HG03439 (cell line): Measurements from ENCODE around the gene CDC42BPB.

Source experiments
- ATAC-seq: cut with Tn5 transposase; IDR thresholded peaks from one replicate; pipeline ENCODE4 v1.9.1; 2021; ENCODE audit warnings: mild to moderate bottlenecking, moderate library complexity; ENCODE audit not compliant: unreplicated experiment

The CDC42BPB gene

DNA sequence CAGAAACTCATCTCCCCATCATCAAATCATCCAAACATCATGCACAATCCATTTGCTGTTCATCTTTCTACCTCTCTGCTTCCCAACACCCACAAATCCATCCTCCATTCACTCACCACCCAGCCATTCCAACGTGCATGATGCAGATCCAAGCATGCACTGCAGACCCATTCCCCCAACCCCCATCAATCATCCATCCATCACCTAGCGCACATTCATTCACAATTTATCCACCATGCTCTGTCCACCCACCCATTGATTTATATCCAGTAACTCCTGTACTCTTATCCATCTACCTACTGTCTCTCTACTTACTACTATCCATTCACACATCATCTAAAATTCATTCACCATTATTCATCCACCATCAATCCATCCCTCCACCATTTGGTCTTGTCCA lies 138.9 kb downstream of the CDC42BPB start:
- no peak for ATAC-seq

DNA sequence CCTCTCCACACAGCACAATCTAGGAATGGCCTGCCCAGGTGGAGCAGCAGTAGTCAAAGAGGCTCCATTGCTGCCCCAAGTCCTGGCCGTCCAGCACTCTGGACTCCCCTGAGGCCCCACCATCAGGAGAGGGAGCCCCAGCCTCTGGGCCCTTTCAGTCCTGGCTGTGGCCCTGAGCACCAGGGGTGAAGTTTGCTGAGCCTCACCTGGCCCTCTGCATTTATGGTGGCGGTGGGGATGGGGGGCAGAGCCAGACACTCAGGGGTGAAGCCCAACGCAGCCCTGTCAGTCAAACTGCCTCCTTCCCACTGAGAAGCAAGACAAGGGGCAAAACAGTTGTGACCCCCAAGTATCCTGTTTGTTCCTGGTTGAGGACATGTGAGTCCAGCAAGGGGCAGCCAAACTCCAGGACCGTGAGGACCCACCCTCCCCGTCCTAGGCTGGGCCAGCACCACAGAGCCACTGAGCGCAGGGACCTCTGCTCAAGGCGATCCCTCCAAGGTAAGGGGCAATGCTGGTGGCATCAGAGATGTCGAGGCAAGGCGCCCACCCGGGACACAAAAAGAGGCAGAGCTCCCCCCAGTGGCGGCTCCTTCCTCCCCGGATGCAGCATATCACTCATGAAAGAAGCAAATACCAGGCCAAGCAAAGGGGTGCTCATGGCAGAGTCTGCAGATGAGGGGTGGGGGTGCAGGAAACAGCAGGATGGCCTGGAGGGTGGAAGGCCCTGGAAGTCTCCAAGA lies 139.7 kb downstream of the CDC42BPB start:
- no peak for ATAC-seq

GRCh38 chr14:102917056-102917385 lies 140.3 kb downstream of the CDC42BPB start:
- ATAC-seq = no peak

- ATAC-seq = no peak
Measured at GRCh38 chr14:102916347-102917055, 140.8 kb downstream of the CDC42BPB start.

DNA sequence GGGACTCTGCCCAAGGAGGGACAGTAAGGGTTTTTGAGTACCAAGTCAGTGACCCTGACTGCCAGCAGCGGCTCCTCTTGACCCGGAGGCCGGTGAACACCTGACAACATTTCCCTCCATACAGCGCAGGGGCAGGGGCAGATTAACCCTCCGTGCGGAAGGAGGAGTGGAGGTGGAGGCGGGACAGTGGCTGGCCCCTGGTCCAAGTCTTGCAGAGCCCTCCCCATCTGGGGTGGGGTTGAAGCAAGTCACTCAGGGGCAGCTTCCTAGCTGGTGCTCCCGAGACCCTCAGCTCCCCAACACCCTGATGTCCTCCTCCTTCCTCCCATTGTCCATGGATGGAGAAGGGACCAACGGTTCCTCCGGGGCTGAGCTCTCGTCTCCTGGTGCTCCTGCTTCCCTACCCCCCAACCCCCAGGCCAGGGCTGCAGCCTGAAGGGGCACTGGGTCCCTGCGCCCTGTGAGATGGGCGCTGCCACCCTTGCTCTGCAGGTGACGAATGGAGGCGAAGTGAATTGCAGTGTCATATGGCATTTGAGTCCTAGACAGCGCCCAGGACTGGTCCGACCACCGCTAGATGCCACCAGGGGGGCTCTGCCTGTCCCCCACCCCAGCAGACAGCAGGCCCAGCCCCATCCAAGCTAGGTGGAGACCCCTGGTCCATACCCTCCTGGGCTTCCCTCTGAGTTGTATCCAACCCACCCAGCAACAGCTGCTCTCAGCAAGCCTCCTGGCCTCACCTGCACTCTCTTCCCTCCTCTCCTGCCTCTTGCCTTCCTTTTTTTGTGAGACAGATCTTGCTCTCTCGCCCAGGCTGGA lies 141.8 kb downstream of the CDC42BPB start:
- ATAC-seq = no peak

GRCh38 chr14:102914474-102915291 lies 142.7 kb downstream of the CDC42BPB start:
- ATAC-seq = no peak

DNA sequence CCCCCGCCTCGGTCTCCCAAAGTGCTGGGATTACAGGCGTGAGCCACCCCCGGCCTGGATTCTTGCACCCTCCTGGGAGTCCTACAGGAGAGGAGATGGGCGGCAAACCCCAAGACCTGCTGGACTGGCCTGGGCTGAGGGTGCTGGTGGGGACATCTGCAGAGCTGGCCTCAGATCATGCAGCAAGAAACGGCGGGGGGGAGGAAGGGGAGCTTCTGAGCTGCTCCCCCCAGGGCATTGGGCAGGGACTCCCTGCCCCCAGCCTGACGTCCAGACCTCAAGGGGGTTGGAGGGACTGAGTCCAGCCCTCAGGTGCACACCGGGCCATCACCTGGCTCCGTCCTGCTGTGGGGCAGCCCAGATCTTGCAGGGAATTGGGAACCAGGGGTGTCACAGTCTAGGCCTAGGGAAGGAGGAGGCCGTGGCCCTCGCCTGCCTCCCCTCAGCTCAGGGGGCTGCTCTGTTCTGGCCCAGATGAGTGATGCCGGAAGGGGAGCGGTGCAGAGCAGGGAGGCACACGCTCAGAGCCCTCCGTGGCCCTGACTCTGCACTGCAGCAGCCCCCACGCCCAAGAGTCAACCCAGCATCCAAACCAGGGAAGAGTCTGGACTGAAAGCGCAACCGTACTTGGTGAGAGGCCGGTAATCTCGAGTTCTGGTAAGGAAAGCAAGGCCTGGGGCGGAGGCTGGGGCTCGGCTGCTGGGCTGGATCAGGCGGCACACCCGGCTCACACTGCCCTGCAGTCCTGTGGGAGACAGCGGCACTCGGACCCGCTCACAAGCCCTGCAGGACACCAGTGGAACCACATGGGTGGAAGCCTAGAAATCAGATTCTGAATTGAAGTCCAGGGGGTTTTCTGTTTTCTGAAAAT lies 143.8 kb downstream of the CDC42BPB start:
- no peak for ATAC-seq

GRCh38 chr14:102911991-102912761 lies 145.2 kb downstream of the CDC42BPB start:
- no peak for ATAC-seq

DNA sequence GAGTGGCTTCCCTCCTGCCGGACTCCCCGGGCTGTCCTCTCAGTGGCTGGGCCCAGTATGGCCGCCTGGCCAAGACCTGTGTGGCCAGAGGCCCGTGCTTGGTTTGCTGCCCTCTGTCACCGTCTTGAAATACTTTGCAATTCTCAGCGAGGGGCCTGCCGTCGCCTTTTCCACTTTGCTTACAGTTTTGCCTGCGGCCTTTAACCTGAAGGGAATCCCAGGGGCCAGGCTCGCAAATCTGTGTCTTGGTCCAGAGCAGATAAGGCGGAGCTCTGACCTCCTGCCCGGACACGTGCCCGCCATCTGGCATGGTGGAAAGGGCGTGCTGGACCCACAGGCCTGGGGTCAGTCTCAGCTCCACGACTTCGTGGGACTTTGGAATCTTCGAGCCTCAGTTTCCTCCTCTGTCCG lies 145.8 kb downstream of the CDC42BPB start:
- no peak for ATAC-seq

DNA sequence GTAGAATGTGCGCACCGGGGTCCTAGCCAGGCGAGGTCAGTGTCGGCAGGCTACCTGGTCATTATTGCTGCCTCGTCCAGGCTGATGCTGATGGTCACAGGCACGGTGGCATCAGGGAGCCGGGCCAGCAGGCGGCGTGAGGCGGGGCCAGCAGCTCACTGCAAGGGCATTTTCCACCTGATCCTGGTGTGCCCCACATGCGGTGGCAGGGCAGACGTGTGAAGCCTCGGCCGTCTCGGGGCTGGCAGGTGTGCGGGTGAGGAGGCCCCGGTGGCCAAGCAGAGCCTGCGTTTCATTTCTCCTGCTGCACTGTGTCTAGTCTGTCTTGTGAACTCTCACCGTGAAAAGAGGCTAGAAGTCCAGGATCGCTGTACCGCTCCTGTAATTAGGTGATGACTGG lies 146.9 kb downstream of the CDC42BPB start:
- no peak for ATAC-seq

GRCh38 chr14:102909911-102910310 lies 147.4 kb downstream of the CDC42BPB start:
- ATAC-seq = no peak

GRCh38 chr14:102909462-102909861 lies 147.9 kb downstream of the CDC42BPB start:
- no peak for ATAC-seq

GRCh38 chr14:102908766-102909455 lies 148.4 kb downstream of the CDC42BPB start:
- no peak for ATAC-seq

DNA sequence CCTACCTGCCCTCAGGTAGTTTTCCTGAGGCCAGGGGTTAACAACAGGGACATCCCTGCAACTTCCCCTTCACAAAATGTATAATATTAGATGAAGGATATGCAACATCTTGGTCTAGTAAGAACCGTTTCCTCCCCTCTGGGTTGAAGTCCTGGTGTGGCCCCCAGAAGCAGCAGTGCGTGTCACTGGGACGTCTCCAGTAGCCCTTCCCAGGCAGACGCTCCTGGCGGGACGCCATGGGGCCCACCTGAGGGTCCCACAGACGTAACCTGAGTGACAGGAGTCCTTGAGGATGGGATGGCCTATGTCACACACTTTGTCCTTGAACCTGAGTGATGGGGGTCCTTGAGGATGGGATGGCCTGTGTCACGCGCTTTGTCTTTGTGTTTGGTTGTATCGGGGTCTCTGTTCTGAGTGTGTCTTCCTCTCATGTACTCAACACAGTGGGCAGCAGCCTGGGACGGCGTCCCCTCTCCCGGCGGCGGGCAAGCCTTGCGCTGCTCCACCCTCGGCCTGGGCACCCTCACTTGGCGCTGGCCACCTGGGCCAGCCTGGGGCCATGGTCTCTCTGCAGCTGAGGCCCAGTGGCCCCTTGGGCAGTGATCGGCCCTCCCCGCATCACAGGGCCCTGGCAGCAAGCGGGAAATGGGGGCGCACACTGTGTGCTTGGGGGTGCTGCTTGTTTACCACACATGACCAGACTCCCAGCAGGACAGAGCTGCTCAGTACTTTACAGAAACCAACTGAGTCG lies 149.2 kb downstream of the CDC42BPB start:
- no peak for ATAC-seq

- no peak for ATAC-seq
Measured at GRCh38 chr14:102907303-102907844, 150.0 kb downstream of the CDC42BPB start.

- ATAC-seq = no peak
Measured at GRCh38 chr14:102906616-102907302, 150.6 kb downstream of the CDC42BPB start.
